Right lobe of liver (tissue), 6 donors: ENCODE results near the gene CAMTA1. TPM values are rescaled to one million over a fixed set of nuclear protein-coding genes. Genes with fewer than 3 reads are reported as not detected.

Source experiments
- ATAC-seq, 4 donors: fragments of 200-7000 bp; cut with Tn5 transposase; one replicate each; pipeline ENCODE4 v1.9.1; 2020; ENCODE audit warnings: mild to moderate bottlenecking in 4 of 4, moderate library complexity in 4 of 4
- DNase-seq, 3 donors: peaks; one replicate each; pipeline ENCODE4 v3.0.0-alpha.2; 2020
- H3K27ac ChIP-seq, 3 donors: fragments of 200-600 bp; one replicate each; pipeline ENCODE4 v1.8.0; 2022
- H3K27me3 ChIP-seq, 2 donors: fragments of 200-600 bp; one replicate each; pipeline ENCODE4 v1.8.0; 2022
- H3K36me3 ChIP-seq, 4 donors: fragments of 200-600 bp; sonication (generic) in 1 of 4; one replicate each; pipeline versions ENCODE4 v1.5.1 to v1.8.0; 2017 to 2022; ENCODE audit warnings: control low read depth in 1 of 4
- H3K4me1 ChIP-seq, 4 donors: fragments of 200-600 bp; sonication (generic) in 1 of 4; one replicate each; pipeline versions ENCODE4 v1.5.1 to v1.8.0; 2017 to 2022; ENCODE audit warnings: control low read depth in 1 of 4
- H3K4me3 ChIP-seq, 3 donors: fragments of 200-600 bp; one replicate each; pipeline ENCODE4 v1.8.0; 2022
- H3K9me3 ChIP-seq, 4 donors: fragments of 200-600 bp; sonication (generic) in 1 of 4; one replicate each; pipeline versions ENCODE4 v1.5.1 to v1.8.0; 2017 to 2022; ENCODE audit warnings: control low read depth in 1 of 4
- POLR2A ChIP-seq: fragments of 450-650 bp; IDR thresholded peaks from one replicate; pipeline ENCODE4 v1.6.1; 2017; ENCODE audit warnings: antibody characterized with exemption, mild to moderate bottlenecking
- whole genome bisulfite sequencing: methylation state at CpG from one replicate; pipeline ENCODE4 v1.1.6; 2018; ENCODE audit warnings: low coverage, low lambda C conversion rate; ENCODE audit not compliant: insufficient coverage; ENCODE audit errors: missing lambda C conversion rate; 5-methylcytosine and 5-hydroxymethylcytosine counted together
- intact Hi-C, 2 donors: fragments of 100-400 bp; cut with DNase I; formaldehyde crosslinking; loops; one replicate each; pipeline versions ENCODE4 v1.11.2 to v1.14.1; 2022
- total RNA-seq, 6 experiments: library from RNA; depleted of rRNA in 2 of 6; stranded (reverse); fragments of >200 nt in 2 of 6; fragmentation: NEBNext Ultra II Directional in 3 of 6; extraction: Animal tissue kit (Norgen Biotek cat#: 25700) in 3 of 6; gene quantifications; one replicate each; pipeline versions ENCODE4 v1.1.0 to v1.2.4, GENCODE V29; 2016 to 2023
- TF ChIP-seq, protein P1 (sequence below), 4 donors: fragments of 200-600 bp in 3 of 4; fragments of 450-650 bp in 1 of 4; IDR thresholded peaks; one replicate each; pipeline versions ENCODE4 v1.5.1 to v1.8.0; 2016 to 2022; ENCODE audit warnings: antibody characterized with exemption in 4 of 4, mild to moderate bottlenecking in 2 of 4
- donor health status: DM: no; HTN: yes; CAD: no.
- donor health status: DM: no; HTN: no; CAD: no.
- donor health status: DM: no; HTN: no; CAD: no.
- donor health status: DM: no; HTN: yes; CAD: no.
- donor health status: DM: no; HTN: yes; CAD: no.

Gene CAMTA1
- total RNA-seq, 6 experiments from 2014 or later = 32.3 to 49.4 (median 37.2) TPM

- no peak overlapping the region for H3K4me3 ChIP-seq
- no peaks in the 10 kb centered on the region for H3K4me1 ChIP-seq
- H3K27ac ChIP-seq = no peak overlapping the region
- ATAC-seq = no peak
- TF ChIP-seq POLR2A = no peak
- TF ChIP-seq, protein P1, sequence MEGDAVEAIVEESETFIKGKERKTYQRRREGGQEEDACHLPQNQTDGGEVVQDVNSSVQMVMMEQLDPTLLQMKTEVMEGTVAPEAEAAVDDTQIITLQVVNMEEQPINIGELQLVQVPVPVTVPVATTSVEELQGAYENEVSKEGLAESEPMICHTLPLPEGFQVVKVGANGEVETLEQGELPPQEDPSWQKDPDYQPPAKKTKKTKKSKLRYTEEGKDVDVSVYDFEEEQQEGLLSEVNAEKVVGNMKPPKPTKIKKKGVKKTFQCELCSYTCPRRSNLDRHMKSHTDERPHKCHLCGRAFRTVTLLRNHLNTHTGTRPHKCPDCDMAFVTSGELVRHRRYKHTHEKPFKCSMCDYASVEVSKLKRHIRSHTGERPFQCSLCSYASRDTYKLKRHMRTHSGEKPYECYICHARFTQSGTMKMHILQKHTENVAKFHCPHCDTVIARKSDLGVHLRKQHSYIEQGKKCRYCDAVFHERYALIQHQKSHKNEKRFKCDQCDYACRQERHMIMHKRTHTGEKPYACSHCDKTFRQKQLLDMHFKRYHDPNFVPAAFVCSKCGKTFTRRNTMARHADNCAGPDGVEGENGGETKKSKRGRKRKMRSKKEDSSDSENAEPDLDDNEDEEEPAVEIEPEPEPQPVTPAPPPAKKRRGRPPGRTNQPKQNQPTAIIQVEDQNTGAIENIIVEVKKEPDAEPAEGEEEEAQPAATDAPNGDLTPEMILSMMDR (IDR thresholded peaks at IDR 0.05) = no peak
- DNase-seq = no peak
- no peaks in the 10 kb centered on the region for H3K27me3 ChIP-seq
- intact Hi-C loops = loop anchor here in 1 of 2 donors (10.0 kb wide), 1 partner anchor 192 kb away; no protein-coding TSS in a partner anchor
- 50% methylated on average over 4 of the region's 6 CpGs for WGBS
- H3K36me3 ChIP-seq = no peaks in the 10 kb centered on the region
- no peaks in the 10 kb centered on the region for H3K9me3 ChIP-seq
Measured at GRCh38 chr1:7453038-7453437, 667.8 kb downstream of the CAMTA1 start.

DNA sequence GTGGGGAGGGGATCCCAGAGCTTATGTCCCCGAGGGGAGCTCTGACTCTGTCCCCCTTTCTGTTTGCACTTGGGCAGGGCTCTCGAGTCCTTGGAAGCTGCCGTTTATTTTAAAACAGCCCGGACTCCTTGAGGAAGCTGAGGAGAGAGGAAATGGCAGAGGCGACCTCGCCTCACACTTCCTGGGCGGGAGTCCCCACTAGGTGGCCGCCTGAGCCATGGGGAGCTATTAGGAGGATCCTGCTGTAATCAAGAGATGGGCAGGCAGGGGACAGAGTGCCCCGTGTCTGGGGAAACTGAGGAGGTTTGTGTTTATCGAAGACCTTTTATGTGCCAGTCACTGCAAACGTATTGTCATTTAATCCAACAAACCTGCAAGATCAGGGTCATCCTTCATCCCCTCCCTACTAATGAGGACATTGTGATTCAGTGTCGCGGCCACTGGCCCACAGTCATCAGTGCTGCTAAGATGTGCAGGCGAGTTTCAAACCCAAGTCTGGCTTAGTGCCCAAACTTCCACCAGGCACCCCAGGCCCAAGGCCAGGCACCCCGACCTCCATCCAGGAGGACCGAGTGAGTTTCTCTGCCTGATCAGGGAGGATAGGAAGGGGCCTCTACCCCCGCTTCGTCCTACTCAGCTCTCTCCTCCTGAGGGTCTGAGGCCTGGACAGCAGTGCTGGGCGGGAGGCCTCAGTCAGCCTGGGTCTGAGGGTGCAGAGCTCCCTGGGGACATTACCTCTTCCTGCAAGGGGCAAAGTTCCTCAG is 669.0 kb downstream of the CAMTA1 start:
- Histone ChIP-seq H3K4me1 (no peaks in the 10 kb centered on the region), H3K9me3 (no peaks in the 10 kb centered on the region), H3K4me3 (no peak overlapping the region), H3K27ac (no peak overlapping the region), H3K27me3 (no peaks in the 10 kb centered on the region), H3K36me3 (no peaks in the 10 kb centered on the region)
- 60% methylated on average over 9 of the region's 19 CpGs for WGBS
- intact Hi-C loops = loop anchor here in 1 of 2 donors (10.0 kb wide), 1 partner anchor 191 kb away; no protein-coding TSS in a partner anchor
- ATAC-seq (peak; percentile 37 to 78 (median 50)), DNase-seq (no peak)
- TF ChIP-seq, protein P1 (IDR thresholded peaks at IDR 0.05) = peak; percentile 46 to 51 (median 46)
- no peak for TF ChIP-seq POLR2A

- H3K36me3 ChIP-seq = no peaks in the 10 kb centered on the region
- H3K4me1 ChIP-seq = no peaks in the 10 kb centered on the region
- 50% methylated on average over 9 of the region's 30 CpGs for WGBS
- H3K27me3 ChIP-seq = no peaks in the 10 kb centered on the region
- TF ChIP-seq, protein P1 (IDR thresholded peaks at IDR 0.05) = no peak
- no peak for TF ChIP-seq POLR2A
- intact Hi-C loops = loop anchor here in 1 of 2 donors (10.0 kb wide), 1 partner anchor 190 kb away; no protein-coding TSS in a partner anchor
- no peak overlapping the region for H3K27ac ChIP-seq
- no peak for ATAC-seq
- DNase-seq = no peak
- no peak overlapping the region for H3K4me3 ChIP-seq
- H3K9me3 ChIP-seq = no peaks in the 10 kb centered on the region
Measured at GRCh38 chr1:7454895-7455784, 669.9 kb downstream of the CAMTA1 start.

- Histone ChIP-seq H3K36me3 (no peaks in the 10 kb centered on the region), H3K27me3 (no peaks in the 10 kb centered on the region), H3K4me1 (no peaks in the 10 kb centered on the region), H3K9me3 (no peaks in the 10 kb centered on the region), H3K27ac (no peak overlapping the region), H3K4me3 (no peak overlapping the region)
- TF ChIP-seq, protein P1 (IDR thresholded peaks at IDR 0.05) = no peak
- TF ChIP-seq POLR2A = no peak
- ATAC-seq (no peak), DNase-seq (no peak)
- WGBS = 65% methylated on average over 6 of the region's 15 CpGs
- intact Hi-C loops = loop anchor here in 1 of 2 donors (10.0 kb wide), 1 partner anchor 189 kb away; no protein-coding TSS in a partner anchor
Measured at GRCh38 chr1:7455796-7456721, 670.8 kb downstream of the CAMTA1 start.
